ENCODE measurements around the gene CHMP1A. TPM values are rescaled to one million over a fixed set of nuclear protein-coding genes. Genes with fewer than 3 reads are reported as not detected.

CHMP1A gene
- polyA plus RNA-seq, 1 experiment = 53.5 TPM

- ChIA-PET CTCF (no interaction called here), POLR2A (no interaction called here)
- Histone ChIP-seq H3K4me3 (ENCODE audit: low read depth, low read length) (no peak overlapping the region), H3K27me3 (ENCODE audit: control insufficient read depth, insufficient read depth, low read length) (no peaks in the 10 kb centered on the region), H3K9me3 (ENCODE audit: control insufficient read depth, insufficient read depth, low read length) (peaks cover 1% of the 10 kb centered on the region; the same call in 1 of the 2 replicates), H3K27ac (ENCODE audit: low read depth, low read length) (no peak overlapping the region)
- TF ChIP-seq, protein P1, sequence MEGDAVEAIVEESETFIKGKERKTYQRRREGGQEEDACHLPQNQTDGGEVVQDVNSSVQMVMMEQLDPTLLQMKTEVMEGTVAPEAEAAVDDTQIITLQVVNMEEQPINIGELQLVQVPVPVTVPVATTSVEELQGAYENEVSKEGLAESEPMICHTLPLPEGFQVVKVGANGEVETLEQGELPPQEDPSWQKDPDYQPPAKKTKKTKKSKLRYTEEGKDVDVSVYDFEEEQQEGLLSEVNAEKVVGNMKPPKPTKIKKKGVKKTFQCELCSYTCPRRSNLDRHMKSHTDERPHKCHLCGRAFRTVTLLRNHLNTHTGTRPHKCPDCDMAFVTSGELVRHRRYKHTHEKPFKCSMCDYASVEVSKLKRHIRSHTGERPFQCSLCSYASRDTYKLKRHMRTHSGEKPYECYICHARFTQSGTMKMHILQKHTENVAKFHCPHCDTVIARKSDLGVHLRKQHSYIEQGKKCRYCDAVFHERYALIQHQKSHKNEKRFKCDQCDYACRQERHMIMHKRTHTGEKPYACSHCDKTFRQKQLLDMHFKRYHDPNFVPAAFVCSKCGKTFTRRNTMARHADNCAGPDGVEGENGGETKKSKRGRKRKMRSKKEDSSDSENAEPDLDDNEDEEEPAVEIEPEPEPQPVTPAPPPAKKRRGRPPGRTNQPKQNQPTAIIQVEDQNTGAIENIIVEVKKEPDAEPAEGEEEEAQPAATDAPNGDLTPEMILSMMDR (IDR thresholded peaks at IDR 0.05; ENCODE audit: low read depth, low read length) = no peak
- DNase-seq (ENCODE audit: low read depth, low spot score) = no peak
Measured at GRCh38 chr16:89651584-89651983, 5.9 kb downstream of the CHMP1A start.

- no peak for DNase-seq (ENCODE audit: low read depth, low spot score)
- no peaks in the 10 kb centered on the region; the same call in 1 of the 2 replicates for H3K9me3 ChIP-seq (ENCODE audit: control insufficient read depth, insufficient read depth, low read length)
- TF ChIP-seq, protein P1 (IDR thresholded peaks at IDR 0.05; ENCODE audit: low read depth, low read length) = no peak
- ChIA-PET POLR2A (interaction anchor here (0.6 kb wide), 1 partner anchor 78 kb away, joined by 4 read pairs; no protein-coding TSS in a partner anchor), CTCF (no interaction called here)
- no peak overlapping the region for H3K4me3 ChIP-seq (ENCODE audit: low read depth, low read length)
- H3K27me3 ChIP-seq (ENCODE audit: control insufficient read depth, insufficient read depth, low read length) = no peaks in the 10 kb centered on the region
- H3K27ac ChIP-seq (ENCODE audit: low read depth, low read length) = no peak overlapping the region
Measured at GRCh38 chr16:89646906-89647305, 10.6 kb downstream of the CHMP1A start.

GRCh38 chr16:89646270-89646669 lies 11.2 kb downstream of the CHMP1A start:
- ChIA-PET POLR2A (interaction anchor here (0.6 kb wide), 1 partner anchor 77 kb away, joined by 4 read pairs; no protein-coding TSS in a partner anchor), CTCF (no interaction called here)
- Histone ChIP-seq H3K9me3 (ENCODE audit: control insufficient read depth, insufficient read depth, low read length) (no peaks in the 10 kb centered on the region; the same call in 1 of the 2 replicates), H3K27me3 (ENCODE audit: control insufficient read depth, insufficient read depth, low read length) (no peaks in the 10 kb centered on the region), H3K4me3 (ENCODE audit: low read depth, low read length) (no peak overlapping the region), H3K27ac (ENCODE audit: low read depth, low read length) (no peak overlapping the region)
- TF ChIP-seq, protein P1 (IDR thresholded peaks at IDR 0.05; ENCODE audit: low read depth, low read length) = no peak
- DNase-seq (ENCODE audit: low read depth, low spot score) = no peak

- Histone ChIP-seq H3K4me3 (ENCODE audit: low read depth, low read length) (no peak overlapping the region), H3K27ac (ENCODE audit: low read depth, low read length) (no peak overlapping the region), H3K27me3 (ENCODE audit: control insufficient read depth, insufficient read depth, low read length) (no peaks in the 10 kb centered on the region), H3K9me3 (ENCODE audit: control insufficient read depth, insufficient read depth, low read length) (no peaks in the 10 kb centered on the region; the same call in 1 of the 2 replicates)
- POLR2A ChIA-PET = no interaction called here
- TF ChIP-seq, protein P1 (IDR thresholded peaks at IDR 0.05; ENCODE audit: low read depth, low read length) = no peak
- no peak for DNase-seq (ENCODE audit: low read depth, low spot score)
- CTCF ChIA-PET = no interaction called here
Measured at GRCh38 chr16:89645122-89645521, 12.4 kb downstream of the CHMP1A start.

DNA sequence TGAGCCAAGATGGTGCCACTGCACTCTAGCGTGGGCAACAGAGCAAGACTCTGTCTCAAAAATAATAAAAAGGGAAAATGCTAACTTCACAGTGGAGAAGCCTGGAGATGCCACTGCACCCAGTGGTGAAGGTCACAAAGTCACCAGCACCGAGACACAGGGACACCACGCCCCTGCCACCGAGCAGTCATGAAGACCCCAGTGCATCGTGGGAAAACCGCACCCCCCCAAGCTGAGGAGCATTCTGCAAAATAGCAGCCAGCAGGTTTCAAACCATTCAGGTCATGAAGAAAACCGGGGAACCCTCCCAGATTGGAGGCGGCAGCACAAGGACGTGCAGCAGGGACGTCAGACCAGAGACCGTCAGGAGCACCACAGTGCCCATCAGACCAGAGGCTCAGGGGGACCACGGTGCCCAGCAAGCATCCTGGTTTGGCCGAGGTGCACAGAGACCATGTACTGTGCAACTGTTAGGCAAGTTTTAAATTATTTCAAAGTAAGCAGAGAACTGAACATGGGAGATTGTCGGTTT lies 13.7 kb downstream of the CHMP1A start:
- no peak overlapping the region for H3K4me3 ChIP-seq (ENCODE audit: low read depth, low read length)
- ChIA-PET POLR2A (no interaction called here), CTCF (no interaction called here)
- DNase-seq (ENCODE audit: low read depth, low spot score) = no peak
- H3K27me3 ChIP-seq (ENCODE audit: control insufficient read depth, insufficient read depth, low read length) = no peaks in the 10 kb centered on the region
- H3K27ac ChIP-seq (ENCODE audit: low read depth, low read length) = no peak overlapping the region
- TF ChIP-seq, protein P1 (IDR thresholded peaks at IDR 0.05; ENCODE audit: low read depth, low read length) = no peak
- H3K9me3 ChIP-seq (ENCODE audit: control insufficient read depth, insufficient read depth, low read length) = no peaks in the 10 kb centered on the region; the same call in 1 of the 2 replicates

Data from AG04450 (cell line).